ENCODE data around the gene PCDHB8.

- TF ChIP-seq CTCF (IDR thresholded peaks at IDR 0.05 in 2 of 3, conservative IDR thresholded peaks at IDR 0.05 in 1 of 3; ENCODE audit: borderline replicate concordance in 1 of 3, insufficient read depth in 1 of 3, low read depth in 2 of 3, low read length in 2 of 3) (no peak), POLR2AphosphoS5 (IDR thresholded peaks at IDR 0.05; ENCODE audit: low read depth, low read length) (no peak), JUND (IDR thresholded peaks at IDR 0.05) (no peak), POLR2A (IDR thresholded peaks at IDR 0.05; ENCODE audit: borderline replicate concordance, extremely low read depth, insufficient read depth, insufficient read length) (no peak), SRF (IDR thresholded peaks at IDR 0.05; ENCODE audit: low read depth) (no peak), REST (IDR thresholded peaks at IDR 0.05; ENCODE audit: low read depth) (no peak)
Measured at GRCh38 chr5:141150224-141150992, 27.2 kb upstream of the PCDHB8 start.

All from HCT116 (cell line).